Measurements from ENCODE around the gene LRIT2.

Gene LRIT2

DNA sequence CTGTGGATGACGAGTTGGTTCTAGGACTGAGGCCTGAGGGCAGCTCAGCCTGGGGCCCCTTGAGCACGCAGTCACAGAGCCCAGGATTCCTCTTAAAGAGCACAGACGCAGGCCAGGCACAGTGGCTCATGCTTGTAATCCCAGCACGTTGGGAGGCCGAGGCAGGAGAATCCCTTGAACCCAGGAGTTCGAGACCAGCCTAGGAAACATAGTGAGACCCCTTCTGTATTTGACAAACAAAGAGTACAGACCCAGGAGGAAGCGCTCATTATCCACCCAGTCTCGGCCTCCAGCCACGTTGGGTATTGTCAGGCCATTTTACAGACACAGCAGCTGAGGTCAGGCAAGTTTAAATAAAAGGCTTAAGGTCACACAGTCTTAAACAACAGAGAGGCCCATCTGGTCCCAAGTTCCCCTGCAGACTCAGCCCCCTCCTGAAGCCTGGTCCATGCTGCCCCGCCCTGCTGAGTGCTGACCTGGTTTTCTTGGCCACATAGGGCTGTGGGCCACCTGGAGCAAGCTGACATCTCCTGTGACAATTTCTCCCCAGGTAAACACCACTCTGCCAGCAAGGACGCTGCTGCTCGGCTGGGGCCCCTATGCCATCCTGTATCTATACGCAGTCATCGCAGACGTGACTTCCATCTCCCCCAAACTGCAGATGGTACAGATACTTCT, 32.1 kb upstream of the LRIT2 start:
- in situ Hi-C loops (cut with HindIII; ENCODE audit: low pct_unique_long_range_greater_than_20kb, low sequenced_read_pairs) = no loop called here
- DNase-seq (ENCODE audit: low read depth in 1 of 2, low spot score in 1 of 2) = no peak
- no peak for TF ChIP-seq JUND (IDR thresholded peaks at IDR 0.05; ENCODE audit: low read depth)

DNA sequence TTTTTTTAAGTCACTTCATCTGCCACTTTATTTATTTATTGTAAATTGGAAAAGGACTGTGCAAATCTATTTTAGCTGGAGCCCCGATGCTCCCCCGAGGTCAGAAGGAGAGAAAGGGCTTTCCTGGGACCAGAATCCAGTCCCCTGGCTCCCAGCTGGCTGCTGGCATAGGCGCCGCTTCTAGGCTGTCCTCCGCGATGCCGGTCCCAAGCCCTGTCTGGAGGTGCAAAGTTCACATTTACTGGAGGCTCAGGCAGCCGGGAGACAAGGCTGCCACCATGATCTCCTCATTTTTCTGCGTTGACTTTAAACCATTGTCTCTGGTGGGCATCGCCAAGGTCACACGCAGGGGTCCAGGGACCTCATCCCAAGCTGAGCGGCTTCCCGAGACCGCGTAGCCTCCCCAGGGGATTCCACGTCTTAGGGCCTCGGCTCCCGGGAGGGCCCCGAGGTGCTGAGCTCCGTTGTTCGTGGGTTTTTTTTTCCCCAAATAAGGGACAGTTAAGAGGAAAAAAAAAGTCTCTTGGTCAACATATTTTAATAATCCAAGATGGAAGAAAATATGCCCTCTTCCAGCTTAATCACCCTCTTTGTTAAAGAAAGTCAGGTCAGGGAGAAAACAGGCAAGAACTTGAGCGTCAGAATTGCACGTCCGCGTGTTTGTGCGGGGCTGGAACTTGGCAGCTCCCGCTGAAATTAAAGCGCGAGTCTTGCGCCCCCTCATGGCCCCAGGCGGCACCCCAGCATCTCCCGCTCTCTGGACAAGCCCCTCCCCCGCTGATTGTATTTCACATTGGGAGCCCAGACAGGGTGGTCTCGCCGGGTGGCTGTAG, 31.4 kb upstream of the LRIT2 start:
- DNase-seq (ENCODE audit: low read depth in 1 of 2, low spot score in 1 of 2) = peak in 1 of 2 experiments; percentile 20
- in situ Hi-C loops (cut with HindIII; ENCODE audit: low pct_unique_long_range_greater_than_20kb, low sequenced_read_pairs) = no loop called here
- no peak for TF ChIP-seq JUND (IDR thresholded peaks at IDR 0.05; ENCODE audit: low read depth)

DNA sequence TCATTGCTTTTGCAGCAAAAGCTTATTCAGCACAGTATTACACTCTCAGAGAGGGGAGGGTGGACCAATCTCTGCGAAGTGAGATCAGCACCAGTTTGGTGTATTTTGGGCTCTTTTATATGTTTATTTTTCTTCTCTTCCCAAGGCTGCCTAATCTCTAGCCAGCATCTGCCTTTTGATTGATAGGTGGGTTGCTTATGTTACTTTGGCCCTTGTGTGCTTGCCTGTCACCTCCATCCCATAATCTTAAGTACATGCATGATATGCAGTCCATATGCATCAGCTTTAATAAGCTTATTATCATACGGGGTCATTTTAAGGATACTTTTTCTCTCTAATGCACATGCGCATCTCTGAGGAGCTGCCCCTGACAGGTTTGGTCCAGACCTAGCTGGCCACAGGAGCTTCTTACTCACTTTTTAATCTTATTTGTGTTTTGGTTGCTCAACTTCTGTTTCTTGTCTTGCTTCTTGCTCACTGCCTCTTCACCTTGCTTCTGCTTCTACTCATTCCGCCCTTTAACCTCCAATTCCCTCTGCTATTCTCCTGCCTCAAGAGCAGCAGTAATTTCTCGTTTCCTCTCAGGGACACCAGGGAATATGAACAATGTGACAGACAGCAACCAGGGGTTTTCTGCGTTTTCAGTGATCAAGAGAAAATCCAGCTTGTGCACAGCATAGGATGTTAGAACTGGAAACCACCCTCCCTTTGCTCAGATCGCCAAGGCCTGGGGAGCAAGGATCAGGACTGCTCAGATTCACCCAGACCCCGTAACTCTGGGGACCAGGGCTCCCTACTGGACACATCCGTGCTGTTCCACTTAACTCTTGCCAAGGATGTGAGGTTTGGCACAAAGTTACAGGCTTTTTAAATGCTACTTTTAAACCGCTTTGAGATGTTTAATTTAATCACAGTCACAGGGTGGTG, 29.5 kb upstream of the LRIT2 start:
- in situ Hi-C loops (cut with HindIII; ENCODE audit: low pct_unique_long_range_greater_than_20kb, low sequenced_read_pairs) = no loop called here
- TF ChIP-seq JUND (IDR thresholded peaks at IDR 0.05; ENCODE audit: low read depth) = no peak
- no peak for DNase-seq (ENCODE audit: low read depth in 1 of 2, low spot score in 1 of 2)

DNA sequence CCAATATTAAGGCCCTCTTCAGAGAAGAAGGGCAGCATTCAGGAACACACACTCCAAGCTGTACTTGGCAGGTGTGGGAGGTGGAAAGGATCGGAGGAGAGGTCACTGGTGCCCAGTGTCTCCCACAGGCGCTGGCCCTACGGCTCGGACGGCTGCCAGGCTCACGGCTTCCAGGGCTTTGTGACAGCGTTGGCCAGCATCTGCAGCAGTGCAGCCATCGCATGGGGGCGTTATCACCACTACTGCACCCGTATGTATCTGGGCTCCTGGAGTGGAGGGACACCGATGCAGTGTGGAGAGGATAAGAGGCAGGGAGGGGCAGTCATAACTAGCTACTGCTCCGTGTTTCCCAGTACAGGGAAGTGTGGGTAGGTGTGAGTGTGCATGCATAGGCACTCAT, 23.4 kb upstream of the LRIT2 start:
- in situ Hi-C loops (cut with HindIII; ENCODE audit: low pct_unique_long_range_greater_than_20kb, low sequenced_read_pairs) = no loop called here
- no peak for TF ChIP-seq JUND (IDR thresholded peaks at IDR 0.05; ENCODE audit: low read depth)
- DNase-seq (ENCODE audit: low read depth in 1 of 2, low spot score in 1 of 2) = no peak

DNA sequence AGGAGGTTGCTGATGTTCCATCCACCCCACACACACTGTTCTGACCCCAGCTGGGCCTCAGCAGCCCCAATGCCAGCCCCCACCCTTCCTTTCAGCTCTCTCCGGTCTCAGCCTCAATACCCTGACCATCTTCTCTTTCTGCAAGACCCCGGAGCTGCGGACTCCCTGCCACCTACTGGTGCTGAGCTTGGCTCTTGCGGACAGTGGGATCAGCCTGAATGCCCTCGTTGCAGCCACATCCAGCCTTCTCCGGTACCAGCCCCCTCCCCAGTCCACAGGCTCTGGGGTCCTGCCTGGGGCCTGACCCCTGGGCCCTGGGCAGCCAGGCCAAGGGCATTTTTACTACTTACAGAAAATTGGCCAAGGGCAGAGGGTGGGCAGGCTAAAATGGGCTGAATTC, 22.2 kb upstream of the LRIT2 start:
- no peak for DNase-seq (ENCODE audit: low read depth in 1 of 2, low spot score in 1 of 2)
- in situ Hi-C loops (cut with HindIII; ENCODE audit: low pct_unique_long_range_greater_than_20kb, low sequenced_read_pairs) = no loop called here
- no peak for TF ChIP-seq JUND (IDR thresholded peaks at IDR 0.05; ENCODE audit: low read depth)

DNA sequence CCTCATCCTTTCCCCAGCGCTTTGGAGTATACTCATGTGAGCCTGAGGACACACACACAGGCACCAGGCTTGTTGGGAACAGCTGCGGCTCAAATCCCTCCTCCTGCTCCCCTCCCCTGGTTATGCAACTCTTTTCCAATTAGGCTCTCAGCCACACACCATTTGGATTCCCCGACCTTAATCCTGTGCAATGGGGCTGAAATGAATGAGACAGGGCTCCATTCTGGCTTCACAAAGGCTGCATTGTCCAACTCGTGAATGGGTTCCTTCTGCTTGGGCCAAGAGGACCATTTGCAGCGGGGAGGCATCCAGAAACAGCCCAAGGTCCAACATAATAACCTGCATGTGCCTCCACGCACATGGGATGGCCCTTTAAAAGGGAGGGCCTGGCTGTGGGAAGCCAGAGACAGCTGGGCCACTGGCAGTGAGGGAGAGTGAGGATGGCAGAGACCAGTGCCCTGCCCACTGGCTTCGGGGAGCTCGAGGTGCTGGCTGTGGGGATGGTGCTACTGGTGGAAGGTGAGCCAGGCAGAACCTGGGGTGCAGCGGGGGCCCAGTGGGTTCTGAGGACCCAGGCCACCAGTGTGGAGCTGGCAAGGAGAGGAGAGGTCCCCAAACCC, 19.4 kb upstream of the LRIT2 start, which contains the start of gene RGR:
RGR (plus strand) TSS at position 403 of the 620 bp plus-strand sequence; CDS start at position 441, 38 bp downstream.
- no peak for TF ChIP-seq JUND (IDR thresholded peaks at IDR 0.05; ENCODE audit: low read depth)
- no peak for DNase-seq (ENCODE audit: low read depth in 1 of 2, low spot score in 1 of 2)
- in situ Hi-C loops (cut with HindIII; ENCODE audit: low pct_unique_long_range_greater_than_20kb, low sequenced_read_pairs) = no loop called here

DNA sequence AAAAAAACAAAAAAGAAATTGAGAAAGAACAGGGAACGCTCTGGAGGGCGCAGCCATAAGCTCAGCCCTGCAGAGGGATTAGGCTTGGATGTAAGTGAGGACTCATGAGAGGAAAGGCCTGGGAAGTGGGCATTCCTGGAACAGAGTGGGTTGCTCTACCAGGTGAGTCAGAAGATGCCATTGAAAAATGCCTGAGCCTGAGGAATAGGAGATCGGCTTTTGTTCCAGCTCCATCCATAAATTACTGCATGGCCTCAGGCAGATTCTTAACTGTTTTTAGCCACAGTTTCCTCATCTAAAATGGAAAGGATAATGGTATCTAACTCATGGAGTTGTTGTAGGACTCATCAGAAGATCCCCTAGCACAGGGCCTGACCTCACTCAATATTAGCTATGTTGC, 18.4 kb upstream of the LRIT2 start:
- in situ Hi-C loops (cut with HindIII; ENCODE audit: low pct_unique_long_range_greater_than_20kb, low sequenced_read_pairs) = no loop called here

DNA sequence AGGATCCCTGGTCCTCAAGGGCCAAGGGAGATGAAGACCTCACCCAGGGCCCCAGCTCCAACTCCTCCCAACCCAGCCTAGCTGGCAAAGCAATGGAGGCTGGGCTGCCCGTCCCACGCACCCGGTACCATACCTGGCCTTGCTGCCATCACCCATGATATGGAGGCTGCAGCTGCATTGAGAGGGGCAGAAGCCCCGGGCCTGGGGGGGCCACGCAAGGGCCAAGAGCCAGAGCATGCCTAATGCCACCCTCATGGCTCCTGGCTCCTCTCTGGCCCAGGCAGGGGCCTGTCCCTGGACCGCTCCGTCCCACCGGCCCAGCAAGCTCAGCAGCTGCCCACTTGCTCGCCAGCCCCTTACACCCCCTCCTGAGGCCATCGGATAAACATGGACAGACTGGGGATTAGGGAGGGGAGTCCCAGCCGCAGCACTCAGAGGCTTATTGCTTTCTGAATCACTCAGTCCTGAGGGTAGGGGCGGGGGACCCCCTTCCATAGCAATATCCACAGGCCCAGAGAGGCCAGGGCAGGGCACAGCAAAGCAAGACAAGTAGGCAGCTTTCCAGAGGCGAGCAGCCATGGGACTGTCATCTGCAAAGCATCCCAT, 15.9 kb upstream of the LRIT2 start, which contains the start of gene LRIT1:
LRIT1 (minus strand) TSS at position 362 of the 606 bp plus-strand sequence; CDS start at position 255, 107 bp downstream.
- TF ChIP-seq JUND (IDR thresholded peaks at IDR 0.05; ENCODE audit: low read depth) = no peak
- in situ Hi-C loops (cut with HindIII; ENCODE audit: low pct_unique_long_range_greater_than_20kb, low sequenced_read_pairs) = no loop called here
- DNase-seq (ENCODE audit: low read depth in 1 of 2, low spot score in 1 of 2) = no peak

More for the DNA sequence above, 18.4 kb upstream of the LRIT2 start:
- no peak for TF ChIP-seq JUND (IDR thresholded peaks at IDR 0.05; ENCODE audit: low read depth)
- DNase-seq (ENCODE audit: low read depth in 1 of 2, low spot score in 1 of 2) = no peak

DNA sequence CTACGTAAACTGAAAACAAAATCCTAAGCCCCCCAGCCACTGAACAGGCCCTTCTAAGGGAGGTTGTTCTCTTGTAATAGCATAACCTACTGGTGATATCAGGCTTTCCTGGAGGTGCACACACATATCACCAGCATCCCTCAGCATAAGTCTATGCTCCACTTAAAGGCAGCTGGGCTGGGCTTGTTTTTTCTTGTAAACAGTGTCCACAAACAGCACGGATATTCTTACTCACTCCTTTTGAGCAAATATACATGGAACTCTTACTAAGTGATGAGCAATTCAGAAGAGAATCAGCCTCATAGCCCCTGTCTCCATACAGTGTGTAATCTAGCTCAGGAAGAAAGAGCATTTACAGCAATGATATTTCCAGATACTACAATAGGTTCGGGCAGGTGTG, 13.6 kb upstream of the LRIT2 start:
- in situ Hi-C loops (cut with HindIII; ENCODE audit: low pct_unique_long_range_greater_than_20kb, low sequenced_read_pairs) = no loop called here
- DNase-seq (ENCODE audit: low read depth in 1 of 2, low spot score in 1 of 2) = no peak
- no peak for TF ChIP-seq JUND (IDR thresholded peaks at IDR 0.05; ENCODE audit: low read depth)

DNA sequence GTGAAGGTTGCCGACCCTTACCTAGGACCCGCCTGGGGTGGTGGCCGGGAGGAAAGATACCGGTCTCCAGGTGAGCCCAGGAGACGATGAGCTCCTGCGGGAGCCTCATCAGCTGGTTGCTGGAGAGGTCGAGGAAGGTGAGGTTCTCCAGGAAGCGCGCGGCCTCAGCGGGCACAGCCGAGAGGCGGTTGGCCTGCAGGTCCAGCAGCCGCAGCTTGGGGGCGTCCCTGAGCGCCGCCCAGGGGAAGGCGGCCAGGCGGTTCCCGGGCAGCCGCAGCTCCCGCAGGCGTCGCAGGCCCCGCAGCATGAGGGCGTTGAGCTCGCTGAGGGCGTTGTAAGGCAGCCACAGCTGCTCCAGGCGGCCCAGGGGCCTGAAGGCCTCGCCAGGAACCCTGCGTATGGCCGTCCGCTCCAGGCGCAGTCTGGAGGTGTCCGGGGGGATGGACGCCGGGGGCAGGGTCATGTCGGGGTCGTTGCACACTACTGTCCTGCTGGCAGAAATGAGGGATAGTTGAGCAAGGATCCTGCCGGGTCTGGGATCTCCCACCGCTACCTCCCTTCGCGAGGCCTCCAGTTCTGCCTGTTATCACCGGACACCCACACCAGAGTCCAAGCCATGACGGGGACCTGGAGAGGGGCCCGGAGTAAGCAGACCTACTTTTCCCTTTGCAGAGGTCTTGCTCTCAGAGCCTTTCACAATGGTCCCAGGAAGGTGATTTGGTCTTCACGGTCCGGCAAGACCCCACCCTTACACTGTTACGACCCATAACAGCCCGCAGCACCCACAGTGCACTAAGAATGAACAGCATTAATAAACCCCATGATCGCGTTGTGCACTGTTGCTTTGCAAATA, 12.1 kb upstream of the LRIT2 start:
- in situ Hi-C loops (cut with HindIII; ENCODE audit: low pct_unique_long_range_greater_than_20kb, low sequenced_read_pairs) = no loop called here
- TF ChIP-seq JUND (IDR thresholded peaks at IDR 0.05; ENCODE audit: low read depth) = no peak
- no peak for DNase-seq (ENCODE audit: low read depth in 1 of 2, low spot score in 1 of 2)

DNA sequence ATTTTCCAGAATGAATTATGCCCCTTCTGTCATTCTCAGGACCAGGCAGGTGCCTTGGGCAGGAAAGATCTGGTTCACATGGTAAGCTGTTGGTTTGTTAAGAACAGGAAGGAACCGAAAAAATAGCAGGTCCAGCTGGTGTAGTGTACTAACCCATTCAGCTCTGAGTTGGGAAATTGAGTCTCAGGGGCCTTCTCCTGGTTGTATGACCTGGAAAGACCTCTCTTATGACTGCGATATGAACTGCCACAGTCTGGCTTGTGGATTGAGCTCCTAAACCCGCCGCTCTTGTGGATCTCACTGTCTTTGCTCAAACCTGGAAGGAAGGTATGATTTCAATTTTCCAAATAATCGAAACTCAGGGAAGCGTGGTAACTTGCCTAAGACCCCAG, 11.5 kb upstream of the LRIT2 start:
- in situ Hi-C loops (cut with HindIII; ENCODE audit: low pct_unique_long_range_greater_than_20kb, low sequenced_read_pairs) = no loop called here
- DNase-seq (ENCODE audit: low read depth in 1 of 2, low spot score in 1 of 2) = no peak
- no peak for TF ChIP-seq JUND (IDR thresholded peaks at IDR 0.05; ENCODE audit: low read depth)
